ENCODE data around the gene CT83. TPM values are rescaled to one million over a fixed set of nuclear protein-coding genes. Genes with fewer than 3 reads are reported as not detected.

The CT83 gene
- polyA plus RNA-seq, 1 donor from 2014 or later, result not detected

GRCh38 chrX:116436358-116436816 is 26.4 kb downstream of the CT83 start, which contains the start of gene SLC6A14:
Gene SLC6A14, plus strand, starts transcription at chrX:116436606. Its CDS starts 104 bp downstream, at chrX:116436710.
- H2AFZ ChIP-seq (ENCODE audit: low read depth, low read length), result no peak within 1 kb of the TSS
- H3F3A ChIP-seq (ENCODE audit: insufficient read depth, low read length, poor library complexity, severe bottlenecking), result no peaks in the 10 kb centered on the region
- no peaks in the 10 kb centered on the region for H3K9me3 ChIP-seq (ENCODE audit: low read length)

GRCh38 chrX:116435597-116435996 is 27.2 kb downstream of the CT83 start:
- H3K27me3 ChIP-seq (ENCODE audit: insufficient read depth, low read depth, low read length), result no peaks in the 10 kb centered on the region
- H3F3A ChIP-seq (ENCODE audit: insufficient read depth, low read length, poor library complexity, severe bottlenecking), result no peaks in the 10 kb centered on the region
- H3K9me2 ChIP-seq (ENCODE audit: insufficient read depth, low read length), result no peaks in the 10 kb centered on the region
- no peak overlapping the region for H3K9ac ChIP-seq (ENCODE audit: low read length)
- no peak overlapping the region for H3K4me3 ChIP-seq (ENCODE audit: low read length)
- no peaks in the 10 kb centered on the region for H3K79me2 ChIP-seq (replicated peaks; ENCODE audit: insufficient read depth, low read length)
- H3K36me3 ChIP-seq (ENCODE audit: insufficient read depth, low read length), result no peaks in the 10 kb centered on the region
- no peak overlapping the region for H3K4me2 ChIP-seq (ENCODE audit: low read length)
- no peak overlapping the region for H3K27ac ChIP-seq (ENCODE audit: low read length)
- H2AFZ ChIP-seq (ENCODE audit: low read depth, low read length), result no peak overlapping the region
- H4K20me1 ChIP-seq (ENCODE audit: insufficient read depth), result no peaks in the 10 kb centered on the region
- no peaks in the 10 kb centered on the region for H3K9me3 ChIP-seq (ENCODE audit: low read length)
- no peak for TF ChIP-seq CTCF (IDR thresholded peaks at IDR 0.05; ENCODE audit: poor library complexity, severe bottlenecking)
- TF ChIP-seq SMC3 (conservative IDR thresholded peaks at IDR 0.05; ENCODE audit: poor library complexity), result no peak
- no peak for TF ChIP-seq EP300 (conservative IDR thresholded peaks at IDR 0.05; ENCODE audit: poor library complexity, severe bottlenecking)
- TF ChIP-seq MXI1 (conservative IDR thresholded peaks at IDR 0.05; ENCODE audit: poor library complexity, severe bottlenecking), result no peak
- TF ChIP-seq REST (IDR thresholded peaks at IDR 0.05; ENCODE audit: borderline replicate concordance), result no peak
- TF ChIP-seq TAF1 (IDR thresholded peaks at IDR 0.05; ENCODE audit: low read depth), result no peak

More at GRCh38 chrX:116436358-116436816, 26.4 kb downstream of the CT83 start, which contains the start of gene SLC6A14:
- Histone ChIP-seq H3K4me2 (ENCODE audit: low read length) (no peak within 1 kb of the TSS), H3K27me3 (ENCODE audit: insufficient read depth, low read depth, low read length) (no peaks in the 10 kb centered on the region), H3K9me2 (ENCODE audit: insufficient read depth, low read length) (no peaks in the 10 kb centered on the region), H3K27ac (ENCODE audit: low read length) (no peak within 1 kb of the TSS), H3K9ac (ENCODE audit: low read length) (no peak within 1 kb of the TSS), H3K4me3 (ENCODE audit: low read length) (no peak within 1 kb of the TSS), H3K36me3 (ENCODE audit: insufficient read depth, low read length) (no peaks in the 10 kb centered on the region), H4K20me1 (ENCODE audit: insufficient read depth) (no peaks in the 10 kb centered on the region), H3K79me2 (replicated peaks; ENCODE audit: insufficient read depth, low read length) (no peaks in the 10 kb centered on the region)
- TF ChIP-seq POLR2AphosphoS5 (IDR thresholded peaks at IDR 0.05) (no peak), REST (IDR thresholded peaks at IDR 0.05; ENCODE audit: borderline replicate concordance) (no peak), MXI1 (conservative IDR thresholded peaks at IDR 0.05; ENCODE audit: poor library complexity, severe bottlenecking) (no peak), SMC3 (conservative IDR thresholded peaks at IDR 0.05; ENCODE audit: poor library complexity) (no peak), RAD21 (conservative IDR thresholded peaks at IDR 0.05) (no peak), CTCF (IDR thresholded peaks at IDR 0.05; ENCODE audit: poor library complexity, severe bottlenecking) (no peak), TAF1 (IDR thresholded peaks at IDR 0.05; ENCODE audit: low read depth) (no peak), EP300 (conservative IDR thresholded peaks at IDR 0.05; ENCODE audit: poor library complexity, severe bottlenecking) (no peak), EZH2 (IDR thresholded peaks at IDR 0.05; ENCODE audit: borderline replicate concordance, insufficient read depth, low read length, poor library complexity, severe bottlenecking) (no peak)
